GM12878 (cell line): ENCODE data around the gene MAX.

Source experiments
- CREB1 ChIP-seq: IDR thresholded peaks from 2 replicates; pipeline ENCODE4 v1.6.1; 2012; ENCODE audit warnings: low read depth, mild to moderate bottlenecking, inconsistent platforms
- CTCF ChIP-seq, 3 experiments: IDR thresholded peaks in 2 of 3; conservative IDR thresholded peaks in 1 of 3; 2 replicates each; pipeline ENCODE4 v1.5.1; 2011; ENCODE audit warnings: low read depth in 3 of 3, low read length in 3 of 3, mild to moderate bottlenecking in 3 of 3, control low read depth in 2 of 3, moderate library complexity in 2 of 3, inconsistent platforms in 1 of 3, mixed read lengths in 1 of 3; ENCODE audit not compliant: control insufficient read depth in 2 of 3, insufficient read depth in 1 of 3; ENCODE audit errors: extremely low read depth in 1 of 3
- POLR2A ChIP-seq: IDR thresholded peaks from 2 replicates; pipeline ENCODE4 v1.6.1; 2011; ENCODE audit warnings: low read depth, mild to moderate bottlenecking, low read length
- RFX5 ChIP-seq: IDR thresholded peaks from 2 replicates; pipeline ENCODE4 v1.6.1; 2011; ENCODE audit warnings: low read depth, low read length, improper control_type of control experiment
- SIN3A ChIP-seq: IDR thresholded peaks from 2 replicates; pipeline ENCODE4 v1.6.1; 2012; ENCODE audit warnings: low read depth, low read length, improper control_type of control experiment
- SP1 ChIP-seq: IDR thresholded peaks from one replicate; pipeline ENCODE4 v1.6.1; 2011; ENCODE audit warnings: low read depth, low read length
- SRF ChIP-seq, 2 experiments: IDR thresholded peaks; 2 replicates each; pipeline ENCODE4 v1.6.1; 2011; ENCODE audit warnings: low read depth in 2 of 2, low read length in 2 of 2, mild to moderate bottlenecking in 1 of 2, moderate library complexity in 1 of 2
- STAT1 ChIP-seq: fragments of 450-650 bp; conservative IDR thresholded peaks from 2 replicates; pipeline ENCODE4 v1.6.1; 2014; ENCODE audit warnings: antibody characterized with exemption, mild to moderate bottlenecking
- ZNF24 ChIP-seq: fragments of 450-650 bp; IDR thresholded peaks from 2 replicates; pipeline ENCODE4 v1.6.1; 2017; ENCODE audit warnings: antibody characterized with exemption, mild to moderate bottlenecking

- no peak for TF ChIP-seq SIN3A
- no peak for TF ChIP-seq SRF (IDR thresholded peaks at IDR 0.05; ENCODE audit: low read depth in 2 of 2, low read length in 2 of 2)
- TF ChIP-seq SP1, result no peak
- no peak for TF ChIP-seq STAT1
- no peak for TF ChIP-seq CTCF (IDR thresholded peaks at IDR 0.05 in 2 of 3, conservative IDR thresholded peaks at IDR 0.05 in 1 of 3; ENCODE audit: control insufficient read depth in 2 of 3, extremely low read depth in 1 of 3, insufficient read depth in 1 of 3, low read depth in 3 of 3, low read length in 3 of 3)
- TF ChIP-seq CREB1, result no peak
- TF ChIP-seq ZNF24, result no peak
- no peak for TF ChIP-seq POLR2A
- no peak for TF ChIP-seq RFX5
Measured at GRCh38 chr14:65104791-65105190, 2.5 kb upstream of the MAX start.
